Right hindlimb (tissue), 1 donor: ENCODE results near the gene PGAM2.
A peak's percentile ranks its signal among the peaks of the same experiment; 100 is the strongest.
"Not testable (repeated sequence)": the region's sequence is repeated elsewhere in the genome, so short reads cannot be mapped to it uniquely, and the experiment has no call there.

Experiments
- DNase-seq: peaks from one replicate; pipeline ENCODE4 v3.0.0-alpha.2; 2018

The PGAM2 gene

DNA sequence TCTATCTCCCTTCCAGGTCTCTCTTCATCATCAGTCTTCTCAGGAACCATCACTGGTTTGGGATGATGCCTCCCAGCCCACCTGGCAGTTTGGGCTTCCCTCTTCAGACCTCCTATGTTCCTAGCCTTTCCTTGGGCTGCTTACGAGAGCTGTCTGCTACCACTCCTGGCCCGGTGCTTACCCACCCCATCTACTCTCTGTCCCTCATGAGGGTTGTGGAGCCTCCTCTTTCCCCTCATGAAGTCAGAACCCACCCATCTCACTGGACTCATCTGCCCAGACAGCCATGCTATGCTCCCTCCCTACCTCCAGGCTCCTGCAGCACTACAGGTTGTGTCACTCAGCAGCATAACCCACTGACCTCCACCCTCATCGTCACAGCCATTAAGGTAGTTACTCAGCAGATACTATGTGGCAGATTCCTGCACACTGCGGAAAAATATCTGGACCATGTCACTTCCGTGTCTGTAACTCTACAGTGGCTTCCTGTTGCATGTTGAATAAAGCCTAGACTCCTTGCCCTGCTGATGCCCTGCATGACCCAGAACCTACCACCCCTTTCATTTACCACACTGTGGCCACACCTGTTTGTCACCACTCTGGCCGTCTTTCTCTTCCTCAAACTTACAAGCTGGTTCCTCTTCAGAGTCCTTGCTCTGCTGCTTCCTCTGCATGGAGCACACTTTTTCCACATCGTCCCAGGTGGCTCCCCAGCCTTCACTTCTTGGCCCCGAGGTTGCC is 18.9 kb downstream of the PGAM2 start:
- peak; percentile 21 for DNase-seq

DNA sequence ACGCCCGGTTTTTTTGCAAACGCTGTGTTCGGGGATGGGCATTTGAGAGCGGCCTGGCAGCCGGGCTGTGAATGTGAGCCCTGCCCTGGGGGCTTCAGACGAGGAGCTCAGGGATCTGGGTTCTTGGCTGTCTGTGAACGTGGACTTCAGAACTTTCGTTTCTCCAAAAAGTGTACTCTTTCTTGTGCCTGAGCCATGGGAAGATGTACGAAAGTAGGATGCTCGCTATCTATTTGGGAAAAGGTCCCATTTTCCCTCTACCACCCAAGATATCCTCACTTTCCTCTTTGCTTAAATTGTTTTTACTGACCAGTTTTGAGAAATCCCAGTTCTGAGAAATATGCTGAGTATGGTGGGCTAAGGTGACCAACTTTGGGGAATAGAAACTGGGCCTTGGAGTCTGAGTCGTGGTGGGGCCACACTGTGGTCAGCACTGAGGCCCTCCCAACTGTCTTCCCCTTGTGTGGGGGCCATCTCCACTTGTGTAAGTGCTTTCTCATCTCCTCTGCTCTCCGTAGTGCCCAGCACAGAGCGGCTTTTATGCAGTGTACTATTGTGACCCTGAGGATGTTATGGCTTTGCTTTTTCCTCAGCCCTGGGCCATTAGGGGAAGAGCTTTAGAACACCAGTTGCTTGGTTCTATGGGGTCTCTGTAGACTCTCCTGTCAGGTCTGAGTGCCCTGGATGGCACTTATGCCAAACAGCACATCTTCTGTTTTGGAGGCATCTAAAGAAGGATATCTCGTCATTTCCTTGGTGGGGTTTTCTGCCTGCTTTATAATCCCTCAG is 19.9 kb downstream of the PGAM2 start:
- DNase-seq = no peak

DNA sequence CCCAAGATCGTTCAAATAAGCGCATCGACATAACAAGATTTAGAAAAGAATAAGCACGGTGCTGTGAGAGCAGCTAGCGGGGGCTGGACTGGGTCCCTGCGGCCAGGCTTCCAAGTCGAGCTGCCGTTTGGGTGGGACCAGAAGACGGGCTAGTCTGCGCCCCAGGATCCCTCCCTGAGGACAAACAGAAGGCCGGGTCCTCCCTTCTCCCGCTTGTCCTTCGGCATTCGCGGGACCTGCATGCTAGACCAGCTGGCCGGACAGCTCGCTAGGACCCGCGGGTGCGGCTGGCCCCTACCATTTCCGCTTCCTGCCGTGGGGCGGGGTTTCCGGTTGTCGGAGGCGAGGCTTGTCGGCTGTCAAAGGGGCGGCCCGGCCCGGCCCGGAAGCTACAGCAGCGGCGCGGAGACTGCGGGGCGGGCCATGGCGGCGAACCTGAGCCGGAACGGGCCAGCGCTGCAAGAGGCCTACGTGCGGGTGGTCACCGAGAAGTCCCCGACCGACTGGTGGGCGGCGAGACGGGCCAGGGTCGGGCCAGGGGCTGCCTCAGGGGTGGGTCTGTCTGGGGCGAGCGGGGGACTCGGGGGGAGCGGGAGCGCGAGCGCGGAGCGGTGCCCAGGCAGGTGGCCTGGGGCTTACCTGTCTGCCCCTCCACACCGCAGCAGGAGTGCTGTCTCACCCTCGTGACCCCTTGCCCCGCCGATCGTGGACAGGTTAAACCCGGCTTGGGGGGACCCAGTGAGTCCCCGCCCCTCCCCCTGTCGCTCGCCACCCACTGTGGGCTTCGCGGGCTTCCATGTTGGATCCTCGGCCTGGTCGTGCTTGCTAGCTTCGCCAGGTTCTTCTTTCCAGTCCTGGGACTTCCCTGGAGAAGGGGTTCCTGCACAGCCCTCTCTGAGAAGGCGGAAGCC is 20.8 kb downstream of the PGAM2 start, which contains the start of gene DBNL:
Gene DBNL (plus strand): TSS at position 388 of the 911 bp plus-strand sequence. CDS start 36 bp downstream, at position 424.
- peak; percentile 96 for DNase-seq

DNA sequence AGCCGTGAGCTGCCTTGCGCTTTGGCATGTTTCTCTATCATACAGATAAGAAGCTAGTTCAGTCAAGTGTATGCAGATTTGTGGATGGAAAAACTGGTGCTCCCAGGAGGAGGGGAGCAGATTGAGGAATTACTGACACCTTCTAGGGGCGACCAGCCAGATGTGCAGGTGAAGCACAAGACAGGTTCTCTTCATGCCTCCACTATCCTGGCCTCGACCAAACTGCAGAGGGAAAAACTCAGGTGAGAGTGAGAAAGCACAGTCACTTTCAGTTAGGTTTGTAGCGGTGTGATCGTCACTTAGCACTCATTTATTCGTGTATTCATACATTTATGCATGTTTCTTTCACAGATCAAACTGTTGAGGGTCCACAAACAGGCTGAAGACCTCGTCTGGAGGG is 21.5 kb downstream of the PGAM2 start:
- no peak for DNase-seq

DNA sequence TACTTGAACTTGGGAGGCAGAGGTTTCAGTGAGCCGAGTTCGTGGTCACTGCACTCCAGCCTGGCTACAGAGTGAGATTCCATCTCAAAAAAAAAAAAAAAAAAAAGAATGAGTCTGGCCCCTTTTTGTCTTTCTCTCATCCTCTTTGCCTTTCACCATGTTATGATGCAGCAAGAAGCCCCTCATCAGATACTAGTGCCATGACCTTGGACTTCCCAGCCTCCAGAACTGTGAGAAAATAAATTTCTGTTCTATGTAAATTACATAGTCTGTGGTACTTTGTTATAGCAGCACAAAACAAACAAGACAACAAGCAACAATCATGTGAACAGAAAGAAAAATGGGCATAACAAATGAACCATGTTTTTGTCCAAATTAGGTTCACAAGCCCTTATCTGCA is 23.1 kb downstream of the PGAM2 start:
- DNase-seq = no peak

DNA sequence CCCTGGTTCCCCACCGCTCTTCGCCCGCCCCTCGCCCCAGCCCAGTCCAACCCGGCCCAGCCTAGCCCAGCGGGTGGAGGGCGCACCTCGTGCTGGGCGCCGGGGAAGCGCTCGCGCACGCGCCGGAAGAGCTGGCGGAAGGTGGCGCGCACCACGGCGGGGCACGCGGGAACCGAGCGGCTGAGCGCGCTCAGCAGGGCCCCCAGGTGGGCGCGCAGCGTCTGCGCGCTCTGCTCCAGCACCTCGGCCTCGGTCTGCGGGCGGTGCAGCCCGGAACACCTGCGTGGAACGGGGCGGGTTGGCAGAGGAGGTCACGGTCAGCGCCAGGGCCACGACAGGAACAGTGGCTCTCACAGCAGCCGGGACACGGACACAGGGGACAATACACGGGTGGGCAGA is 24.9 kb downstream of the PGAM2 start:
- not testable (repeated sequence) for DNase-seq

DNA sequence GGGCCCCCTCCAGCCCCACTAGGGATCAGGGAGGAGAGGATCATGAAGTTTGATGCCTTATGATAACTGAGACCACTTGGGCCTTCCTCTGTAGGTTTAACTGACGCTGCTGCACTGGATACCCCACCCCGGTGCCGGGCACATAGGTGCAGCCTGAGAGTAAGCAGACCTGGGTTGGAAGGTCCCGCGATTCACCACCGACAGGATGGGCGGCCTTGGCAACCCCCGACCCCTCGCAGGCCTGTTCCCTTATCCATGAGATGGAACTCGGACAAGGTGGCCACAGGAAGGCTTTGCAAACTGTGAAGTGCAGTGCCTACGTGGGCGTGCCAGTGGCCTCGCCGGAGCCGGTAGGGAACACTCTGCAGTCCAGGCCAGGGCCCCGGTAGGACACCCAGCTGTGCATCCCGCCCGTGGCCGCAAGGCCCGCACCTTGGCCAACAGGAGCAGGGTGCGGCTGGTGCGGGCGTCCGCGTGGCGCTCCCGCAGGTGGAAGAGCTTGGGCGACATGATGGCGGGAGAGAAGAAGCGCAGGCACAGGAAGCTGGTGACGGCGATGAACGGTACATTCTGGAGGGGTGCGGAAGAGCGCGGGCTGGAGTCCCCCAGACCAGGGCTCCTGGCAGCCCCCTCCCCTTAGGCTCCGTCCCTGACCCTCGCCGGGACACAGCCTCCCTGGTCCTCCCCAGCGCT is 25.4 kb downstream of the PGAM2 start:
- not testable (repeated sequence) for DNase-seq

DNA sequence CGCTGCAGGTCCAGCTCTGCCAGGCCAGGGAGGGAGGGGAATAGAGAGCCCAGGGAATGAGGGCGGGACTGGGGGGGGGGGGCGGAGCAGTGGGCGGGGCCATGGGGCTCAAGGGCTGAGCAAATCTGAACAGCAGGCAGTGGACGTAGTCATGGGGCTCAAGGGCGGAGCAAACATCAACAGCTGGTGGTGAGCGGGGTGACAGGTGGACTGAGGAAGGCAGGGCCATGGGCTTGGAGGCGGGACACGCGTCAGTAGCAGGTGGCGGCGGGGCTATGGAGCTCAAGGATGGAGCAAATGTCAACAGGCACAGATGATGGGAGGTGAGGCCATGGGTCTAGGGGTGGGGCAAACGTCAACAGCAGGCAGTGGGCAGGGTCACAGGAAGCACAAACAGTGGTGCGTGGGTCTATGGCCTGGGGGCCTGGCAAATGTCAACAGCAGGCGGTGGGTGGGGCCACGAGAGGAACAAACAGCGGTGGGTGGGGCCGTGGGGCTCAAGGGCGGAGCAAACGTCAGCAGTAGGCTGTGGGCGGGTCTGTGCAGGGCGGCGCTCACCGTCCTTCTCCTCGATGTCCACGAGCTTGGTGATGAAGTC is 26.3 kb downstream of the PGAM2 start:
- DNase-seq = peak; percentile 84

DNA sequence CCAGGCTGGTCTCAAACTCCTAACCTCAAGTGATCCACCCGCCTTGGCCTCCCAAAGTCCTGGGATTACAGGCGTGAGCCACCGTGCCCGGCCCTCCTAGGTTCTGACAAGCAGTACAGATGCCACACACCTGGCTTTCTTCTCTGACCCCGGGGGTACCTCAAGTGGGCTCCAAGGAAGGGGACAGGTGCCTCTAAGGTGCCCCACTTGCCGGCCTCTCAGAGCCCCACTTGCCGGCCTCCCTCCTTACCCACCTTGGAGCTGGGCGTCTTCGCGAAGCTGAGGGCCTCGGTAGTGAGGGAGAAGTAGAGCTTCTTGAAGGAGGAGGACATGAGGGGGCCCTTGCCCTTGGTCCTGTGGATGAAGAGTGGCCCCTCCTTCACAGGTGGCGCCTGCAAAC is 26.8 kb downstream of the PGAM2 start:
- not testable (repeated sequence) for DNase-seq

DNA sequence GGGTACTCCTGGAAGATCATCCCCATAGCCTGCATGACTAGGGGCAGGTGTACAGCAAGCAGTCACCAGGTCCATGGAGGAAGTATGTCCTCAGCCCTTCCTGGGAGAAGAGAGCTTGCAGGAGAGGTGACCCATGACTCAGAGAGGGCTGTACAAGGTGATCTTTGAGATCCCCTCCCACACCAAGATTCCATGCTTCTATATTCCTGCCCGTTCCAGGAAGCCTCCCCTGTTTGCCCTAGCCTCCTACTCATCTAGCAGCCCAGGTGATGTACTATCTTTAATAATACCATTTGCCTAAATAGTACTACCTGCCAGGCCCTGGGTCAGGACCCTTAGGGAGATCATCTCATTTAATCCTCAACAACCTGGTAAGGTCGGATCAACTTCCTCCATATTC is 27.4 kb downstream of the PGAM2 start:
- DNase-seq = not testable (repeated sequence)

DNA sequence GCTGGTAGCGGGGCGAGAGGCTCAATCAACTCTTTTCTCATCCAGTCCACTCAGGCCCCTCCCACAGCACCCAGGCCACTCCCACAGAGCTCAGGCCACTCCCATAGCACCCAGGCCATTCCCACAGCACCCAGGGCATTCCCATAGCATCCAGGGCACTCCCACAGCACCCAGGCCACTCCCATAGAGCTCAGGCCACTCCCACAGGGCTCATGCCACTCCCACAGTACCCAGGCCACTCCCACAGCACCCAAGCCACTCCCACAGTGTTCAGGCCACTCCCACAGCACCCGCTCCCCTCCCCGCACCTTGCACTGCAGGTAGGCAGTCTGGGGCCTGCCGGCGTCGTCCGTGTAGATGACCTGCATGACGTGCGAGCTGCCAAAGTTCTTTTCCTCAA is 29.0 kb downstream of the PGAM2 start:
- not testable (repeated sequence) for DNase-seq

DNA sequence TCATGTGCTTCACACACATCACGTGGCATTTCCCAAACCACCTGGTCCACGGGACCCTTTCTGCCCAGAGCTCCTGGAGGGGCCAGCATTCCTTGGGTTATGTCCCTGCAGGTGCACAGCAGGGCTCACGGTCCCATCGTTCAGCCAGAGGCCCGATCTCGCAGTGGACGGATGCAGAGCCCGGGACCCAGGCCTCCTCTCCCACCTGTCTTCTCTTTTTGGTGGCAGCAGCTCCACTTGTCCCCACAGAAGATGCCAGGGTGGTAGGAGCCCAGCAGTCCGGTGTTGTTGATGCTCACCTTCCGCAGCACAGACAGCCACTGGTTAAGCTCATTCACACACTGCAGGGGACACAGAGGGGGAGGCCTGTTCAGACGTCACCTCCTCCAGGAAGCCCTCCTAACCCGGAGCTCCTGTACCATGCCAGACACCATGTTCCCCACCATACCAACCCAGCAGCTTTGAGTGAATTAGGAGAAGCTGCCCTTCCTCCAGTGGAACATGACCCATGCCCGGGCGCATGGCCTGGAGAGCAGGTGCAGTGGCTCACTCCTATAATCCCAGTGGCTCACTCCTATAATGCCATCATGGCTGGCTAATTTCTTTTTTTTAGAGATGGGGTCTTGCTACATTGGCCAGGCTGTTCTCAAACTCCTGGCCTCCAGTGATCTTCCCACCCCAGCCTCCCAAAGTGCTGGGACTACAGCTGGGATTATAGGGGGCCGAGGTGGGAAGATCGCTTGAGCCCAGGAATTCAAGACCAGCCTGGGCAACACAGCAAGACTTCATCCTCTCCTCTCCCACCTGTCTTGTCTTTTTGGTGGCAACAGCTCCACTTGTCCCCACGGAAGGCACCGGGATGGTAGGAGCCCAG is 31.2 kb downstream of the PGAM2 start:
- not testable (repeated sequence) for DNase-seq

DNA sequence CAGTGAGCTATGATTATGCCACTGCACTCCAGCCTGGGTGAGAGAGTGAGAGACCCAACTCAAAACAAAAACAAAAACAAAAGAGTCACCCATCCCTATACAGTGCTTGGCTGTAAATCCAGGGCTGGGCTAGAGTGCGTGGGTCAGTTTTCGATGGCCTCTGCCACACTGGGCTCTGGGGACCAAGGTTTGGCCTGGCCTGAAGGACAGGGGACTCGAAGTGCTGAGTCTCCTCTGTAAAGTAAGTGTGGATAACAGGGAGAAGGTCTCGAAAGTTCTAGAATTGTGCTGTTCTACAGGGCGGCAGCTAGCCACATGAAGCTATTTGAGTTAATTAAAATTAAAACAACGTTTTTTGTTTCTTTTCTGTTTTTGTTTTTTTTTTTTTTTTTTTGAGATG is 33.3 kb downstream of the PGAM2 start:
- DNase-seq = not testable (repeated sequence)

DNA sequence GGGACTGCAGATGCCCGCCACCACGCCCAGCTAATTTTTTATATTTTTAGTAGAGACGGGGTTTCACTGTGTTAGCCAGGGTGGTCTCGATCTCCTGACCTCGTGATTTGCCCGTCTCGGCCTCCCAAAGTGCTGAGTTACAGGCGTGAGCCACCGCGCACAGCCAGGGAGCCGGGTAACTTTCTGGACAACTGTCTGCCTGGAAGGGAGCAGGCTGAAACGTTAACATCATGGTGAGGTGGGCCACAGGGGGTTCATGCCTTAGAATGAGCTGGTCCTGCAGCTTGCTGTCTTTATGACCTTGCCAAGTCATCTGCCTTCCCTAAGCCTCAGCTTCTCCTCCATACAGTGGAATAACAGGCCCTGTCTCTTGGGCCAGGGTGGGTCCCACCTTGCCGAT is 34.0 kb downstream of the PGAM2 start:
- DNase-seq = not testable (repeated sequence)

DNA sequence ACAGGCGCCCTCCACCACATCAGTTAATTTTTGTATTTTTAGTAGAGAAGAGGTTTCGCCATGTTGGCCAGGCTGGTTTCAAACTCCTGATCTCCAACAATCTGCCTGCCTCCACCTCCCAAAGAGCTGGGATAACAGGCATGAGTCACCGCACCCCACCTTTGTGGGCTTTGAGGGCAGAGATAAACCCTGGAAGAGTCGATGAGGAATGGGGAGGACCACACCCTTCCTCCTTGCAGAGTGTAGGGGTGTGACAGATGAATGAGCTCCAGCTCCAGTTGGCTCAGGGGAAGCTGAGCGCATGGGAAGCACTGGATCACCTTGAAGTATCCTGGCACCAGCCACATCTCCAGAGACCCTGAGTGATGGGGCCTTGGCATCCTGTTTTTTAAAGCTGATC is 35.3 kb downstream of the PGAM2 start:
- not testable (repeated sequence) for DNase-seq

DNA sequence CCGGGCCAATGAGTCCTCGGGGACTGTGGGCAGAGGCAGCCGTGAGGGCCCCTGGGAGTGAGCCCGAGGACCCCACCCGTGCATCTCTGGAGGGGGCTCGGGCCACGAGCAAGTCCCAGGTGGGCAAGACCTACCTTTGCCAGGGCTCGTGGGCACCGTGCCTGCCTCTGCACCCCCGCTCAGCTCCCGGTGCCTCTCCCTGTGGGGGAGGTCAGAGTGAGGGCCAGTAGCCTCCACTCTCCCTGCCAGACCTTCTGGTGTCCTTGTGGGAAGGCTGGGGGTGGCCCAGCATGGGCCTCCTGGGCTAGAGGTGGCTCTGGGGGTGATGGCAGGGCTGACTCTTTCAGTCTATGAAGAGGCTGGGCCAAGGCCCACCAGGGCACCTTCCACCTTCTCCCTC is 35.9 kb downstream of the PGAM2 start:
- not testable (repeated sequence) for DNase-seq

DNA sequence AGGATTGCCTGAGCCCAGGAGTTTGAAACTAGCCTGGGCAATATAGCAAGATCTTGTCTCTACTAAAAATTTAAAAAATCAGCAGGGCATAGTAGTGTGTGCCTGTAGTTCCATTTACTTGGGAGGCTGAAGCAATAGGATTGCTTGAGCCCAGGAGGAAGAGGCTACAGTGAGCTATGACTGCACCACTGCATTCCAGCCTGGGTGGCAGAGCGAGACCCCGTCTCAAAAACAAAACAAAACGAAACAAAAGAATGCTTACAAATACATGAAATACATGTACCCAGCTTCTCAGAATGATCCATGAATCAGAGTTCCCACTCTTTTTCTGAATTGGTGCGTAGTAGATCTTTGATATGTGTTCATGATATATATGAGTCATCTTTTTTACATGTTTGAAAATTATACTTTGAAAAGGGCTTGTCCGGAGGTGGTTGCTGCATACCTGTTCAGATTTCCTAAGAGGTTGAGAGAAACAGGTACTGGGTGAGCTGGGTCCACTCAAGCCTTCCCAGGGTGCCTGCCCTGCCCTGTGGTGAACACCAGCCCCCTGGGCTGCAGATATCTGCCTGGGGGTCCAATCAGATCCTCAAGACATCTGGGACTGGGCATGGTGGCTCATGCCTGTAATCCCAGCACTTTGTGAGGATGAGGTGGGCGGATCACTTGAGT is 42.4 kb downstream of the PGAM2 start:
- DNase-seq = not testable (repeated sequence)

DNA sequence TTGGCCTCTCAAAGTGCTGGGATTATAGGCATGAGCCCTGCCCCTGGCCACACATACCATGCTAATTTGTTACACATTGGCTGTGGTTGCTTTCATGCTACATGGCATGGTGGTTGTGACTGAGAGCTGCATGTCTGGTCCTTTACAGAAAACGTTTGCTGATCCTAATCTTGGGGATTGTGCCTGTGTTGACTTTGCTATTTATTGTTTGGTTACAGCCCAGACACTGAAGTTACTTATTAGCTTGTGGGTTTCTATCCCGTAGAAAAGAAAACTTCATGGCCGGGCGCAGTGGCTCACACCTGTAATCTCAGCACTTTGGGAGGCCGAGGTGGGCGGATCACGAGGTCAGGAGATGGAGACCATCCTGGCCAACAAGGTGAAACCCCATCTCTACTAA is 43.3 kb downstream of the PGAM2 start:
- DNase-seq = not testable (repeated sequence)

DNA sequence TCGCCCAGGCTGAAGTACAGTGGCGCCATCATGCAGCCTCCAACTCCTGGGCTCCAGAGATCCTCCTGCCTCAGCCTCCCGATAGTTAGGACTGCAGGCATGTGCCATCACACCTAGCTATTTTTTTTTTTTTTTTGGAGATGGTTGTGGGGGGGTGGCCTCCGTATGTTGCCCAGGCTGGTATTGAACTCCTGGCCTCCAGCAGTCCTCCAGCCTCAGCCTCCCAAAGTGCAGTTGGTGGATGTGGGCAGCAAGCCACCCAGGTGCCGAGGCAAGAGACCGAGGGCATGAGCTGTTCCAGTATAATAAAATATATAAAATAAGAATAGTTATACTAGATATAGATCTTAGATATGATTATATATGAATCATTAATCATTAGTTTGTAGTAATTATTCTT is 45.5 kb downstream of the PGAM2 start:
- DNase-seq = not testable (repeated sequence)
